Measurements from ENCODE around the gene PLD5.

DNA sequence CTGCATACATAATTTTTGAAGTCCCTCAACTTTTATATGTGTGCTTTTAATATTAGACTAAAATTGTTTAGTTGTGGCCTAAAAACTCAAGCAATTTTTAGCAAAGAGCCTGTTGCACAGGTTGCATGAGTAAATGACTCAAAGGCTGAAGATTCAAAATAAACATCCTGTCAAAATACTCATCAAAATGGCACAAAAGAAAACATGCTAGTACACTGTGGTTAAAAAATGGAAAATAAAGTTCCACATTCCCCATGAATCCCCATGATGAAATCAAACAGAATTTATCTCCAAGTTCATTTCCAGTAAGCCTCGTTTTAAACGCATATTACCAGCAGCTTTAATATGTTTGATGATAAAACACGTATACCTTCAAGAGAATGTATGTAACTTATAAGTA, 295.5 kb downstream of the PLD5 start:
- no peak for TF ChIP-seq POLR2AphosphoS5 (IDR thresholded peaks at IDR 0.05; ENCODE audit: low read depth, low read length)
- TF ChIP-seq POLR2A (IDR thresholded peaks at IDR 0.05; ENCODE audit: low read depth, low read length): no peak
- no peak for TF ChIP-seq SPI1 (IDR thresholded peaks at IDR 0.05; ENCODE audit: low read depth, low read length)

All from GM12891 (cell line).